ENCODE measurements around the gene BCAS3.

Gene BCAS3

DNA sequence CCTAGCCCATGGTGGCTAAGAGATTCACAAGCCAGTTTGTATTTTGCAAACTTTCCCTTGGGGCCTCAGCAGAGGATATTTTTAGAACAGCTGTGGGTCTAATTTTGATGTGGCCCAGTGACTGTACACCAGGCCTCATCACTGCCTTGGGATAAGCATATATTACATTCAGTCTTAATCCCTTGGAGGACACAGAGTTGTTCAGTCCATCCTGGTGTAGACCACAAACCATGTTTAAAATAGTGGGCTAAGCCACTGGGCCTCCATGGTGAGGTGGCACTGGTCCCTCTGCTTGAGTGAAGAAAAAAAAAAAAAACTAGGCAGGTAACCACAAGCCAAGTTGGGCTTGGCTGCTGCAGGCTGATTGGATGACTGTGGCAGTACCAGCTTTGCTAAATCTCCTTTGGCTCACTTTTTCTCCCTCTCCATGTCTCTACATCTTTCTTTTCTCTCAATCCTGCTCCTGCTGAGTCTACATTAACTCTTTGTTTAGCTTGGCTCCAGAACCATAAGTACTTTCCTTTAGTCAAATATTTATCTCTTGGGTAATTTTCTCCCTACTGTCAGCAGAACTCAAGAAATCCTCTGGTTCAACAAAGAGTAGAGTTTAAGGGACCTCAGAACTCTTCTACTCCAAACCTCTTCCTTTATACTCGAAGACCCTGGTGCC lies 602.0 kb downstream of the BCAS3 start:
- DNase-seq: no peak

- DNase-seq: no peak
These were observed 602.7 kb downstream of the BCAS3 start for GRCh38 chr17:61280338-61280737.

- DNase-seq: no peak
These were observed 603.2 kb downstream of the BCAS3 start for GRCh38 chr17:61280851-61281250.

- DNase-seq: no peak
These were observed 604.7 kb downstream of the BCAS3 start for GRCh38 chr17:61282377-61282776.

- no peak for DNase-seq
These were observed 605.4 kb downstream of the BCAS3 start for GRCh38 chr17:61283043-61283442.

DNA sequence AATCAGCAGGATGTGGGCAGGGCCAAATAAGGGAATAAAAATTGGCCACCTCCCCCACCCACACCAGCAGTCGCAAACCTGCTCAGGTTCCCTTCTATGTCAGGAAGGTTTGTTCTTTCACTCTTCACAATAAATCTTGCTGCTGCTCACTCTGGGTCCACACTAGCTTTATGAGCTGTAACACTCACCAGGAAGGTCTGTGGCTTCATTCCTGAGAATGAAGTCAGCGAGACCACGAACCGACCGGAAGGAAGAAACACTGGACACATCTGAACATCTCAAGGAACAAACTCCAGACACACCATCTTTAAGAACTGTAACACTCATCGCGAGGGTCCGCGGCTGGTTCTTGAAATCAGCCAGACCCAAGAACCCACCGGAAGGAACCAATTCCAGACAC lies 606.5 kb downstream of the BCAS3 start:
- DNase-seq: no peak

GRCh38 chr17:61284746-61285145 lies 607.1 kb downstream of the BCAS3 start:
- DNase-seq: no peak

GRCh38 chr17:61285526-61286320 lies 608.1 kb downstream of the BCAS3 start:
- DNase-seq: no peak

GRCh38 chr17:61286449-61286848 lies 608.8 kb downstream of the BCAS3 start:
- no peak for DNase-seq

GRCh38 chr17:61289408-61290385 lies 612.0 kb downstream of the BCAS3 start:
- no peak for DNase-seq

DNA sequence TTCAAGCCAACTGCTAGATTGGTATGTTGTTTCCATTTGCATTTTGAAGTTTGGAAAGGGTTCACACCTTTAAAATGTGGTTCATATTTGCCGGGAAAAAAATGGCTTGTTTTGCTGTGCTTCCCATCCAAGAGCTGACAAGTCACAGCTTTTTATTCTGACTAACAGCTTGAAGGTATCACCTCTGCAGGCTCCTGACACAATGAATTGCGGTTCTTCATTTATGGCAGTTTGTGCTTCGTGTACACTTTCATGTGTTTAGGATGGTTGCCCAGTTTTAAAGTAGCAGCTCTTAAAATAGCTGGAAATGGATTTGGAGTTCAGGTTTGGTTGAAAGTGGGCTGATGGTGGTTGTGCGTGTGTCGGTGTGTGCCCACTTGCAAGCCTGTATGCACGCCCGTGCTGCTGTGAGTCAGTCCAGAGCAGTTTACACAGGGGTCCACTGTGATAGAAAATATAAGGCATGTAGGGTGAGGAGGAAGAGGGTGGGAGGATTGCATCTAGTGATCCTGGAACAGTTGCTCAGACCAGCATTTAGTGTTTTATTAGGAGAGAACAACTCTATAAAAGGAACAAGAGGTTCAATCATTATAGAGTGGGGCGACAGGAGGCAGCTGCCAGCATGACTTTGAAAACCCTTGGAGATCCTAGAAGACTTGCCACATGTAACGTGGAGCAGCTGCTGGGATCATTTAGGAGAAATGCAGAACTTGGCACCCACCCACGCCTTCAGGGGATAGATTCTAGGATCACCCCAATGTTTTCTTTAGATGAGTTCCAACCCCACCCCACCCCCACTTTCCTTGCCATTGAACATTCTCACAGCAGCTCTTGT lies 614.0 kb downstream of the BCAS3 start:
- peak in 1 of 2 experiments; percentile 9 for DNase-seq

GRCh38 chr17:61294286-61294685 lies 616.6 kb downstream of the BCAS3 start:
- DNase-seq: no peak

GRCh38 chr17:61294777-61295176 lies 617.1 kb downstream of the BCAS3 start:
- no peak for DNase-seq

- DNase-seq: no peak
These were observed 618.4 kb downstream of the BCAS3 start for GRCh38 chr17:61296058-61296457.

GRCh38 chr17:61299517-61300513 lies 622.2 kb downstream of the BCAS3 start:
- DNase-seq: no peak

- DNase-seq: no peak
These were observed 625.5 kb downstream of the BCAS3 start for GRCh38 chr17:61302953-61303816.

DNA sequence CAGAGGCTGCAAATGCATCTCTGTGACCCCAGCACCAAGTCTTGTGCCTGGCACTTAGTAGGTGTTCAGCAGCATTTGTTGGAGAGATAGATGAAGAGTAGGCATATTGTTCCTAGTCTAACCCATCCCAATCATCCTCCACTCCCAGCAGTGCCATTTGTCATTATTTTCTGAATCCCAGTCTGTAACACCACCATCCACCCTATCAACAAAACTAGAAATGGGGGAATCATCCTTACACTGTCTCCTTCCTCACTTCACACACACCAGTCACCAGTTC lies 626.1 kb downstream of the BCAS3 start:
- no peak for DNase-seq

DNA sequence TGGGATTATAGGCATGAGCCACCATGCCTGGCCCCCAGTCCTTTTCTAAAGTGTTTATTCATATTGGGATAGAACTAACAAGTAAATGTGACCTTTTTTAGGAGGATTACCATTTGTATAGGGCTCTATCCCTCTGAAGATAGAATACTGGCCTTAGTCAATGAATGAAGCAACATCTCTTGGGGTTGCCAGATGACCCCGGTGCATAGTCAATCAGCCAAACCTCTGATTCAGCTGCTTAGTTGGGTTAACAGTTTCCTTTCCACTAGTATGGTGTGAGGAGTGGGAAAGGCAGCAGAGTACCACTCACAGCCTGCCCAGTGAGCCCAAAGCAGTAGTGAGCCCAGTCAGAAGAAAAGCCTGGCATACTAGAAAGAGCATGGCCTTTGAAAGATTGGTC lies 627.4 kb downstream of the BCAS3 start:
- no peak for DNase-seq

GRCh38 chr17:61306003-61306402 lies 628.4 kb downstream of the BCAS3 start:
- no peak for DNase-seq

Measured in NCI-H446 (cell line).